Measurements from ENCODE around the gene SYT7. TPM values are rescaled to one million over a fixed set of nuclear protein-coding genes. Genes with fewer than 3 reads are reported as not detected.

The SYT7 gene
- total and polyA plus RNA-seq, 8 donors: 2.1 to 8.4 (median 6.8) TPM

DNA sequence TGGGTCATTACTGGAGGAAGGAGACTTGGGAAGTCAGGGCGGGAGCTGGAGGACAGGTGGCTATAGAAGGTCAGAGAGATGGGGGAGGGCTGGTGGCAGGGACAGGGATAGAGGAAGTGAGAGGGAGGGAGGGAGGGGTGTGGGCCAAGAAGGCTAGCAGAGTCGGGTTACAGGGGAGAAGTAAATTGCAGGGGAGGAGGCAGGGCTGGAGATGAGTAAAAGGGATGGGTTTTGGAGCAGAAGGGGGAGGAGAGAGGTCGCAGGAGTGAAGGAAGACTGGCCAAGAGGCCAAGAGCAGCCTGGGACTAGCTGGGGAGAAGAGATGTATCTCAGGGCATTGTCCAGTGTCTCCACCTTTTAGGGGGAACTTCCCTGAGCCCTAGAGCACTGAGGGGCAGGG, 39.3 kb downstream of the SYT7 start:
- Histone ChIP-seq H3K9me3 (no peaks in the 10 kb centered on the region), H3K4me3 (no peak overlapping the region), H3K27ac (no peak overlapping the region), H3K27me3 (peaks cover 0 to 7% of the 10 kb centered on the region in 2 donors), H3K4me1 (no peaks in the 10 kb centered on the region), H3K36me3 (no peaks in the 10 kb centered on the region)
- DNase-seq (no peak), ATAC-seq (peak; percentile 53)
- intact Hi-C loops (cut with DNase I): no loop called here
- TF ChIP-seq, protein P1, sequence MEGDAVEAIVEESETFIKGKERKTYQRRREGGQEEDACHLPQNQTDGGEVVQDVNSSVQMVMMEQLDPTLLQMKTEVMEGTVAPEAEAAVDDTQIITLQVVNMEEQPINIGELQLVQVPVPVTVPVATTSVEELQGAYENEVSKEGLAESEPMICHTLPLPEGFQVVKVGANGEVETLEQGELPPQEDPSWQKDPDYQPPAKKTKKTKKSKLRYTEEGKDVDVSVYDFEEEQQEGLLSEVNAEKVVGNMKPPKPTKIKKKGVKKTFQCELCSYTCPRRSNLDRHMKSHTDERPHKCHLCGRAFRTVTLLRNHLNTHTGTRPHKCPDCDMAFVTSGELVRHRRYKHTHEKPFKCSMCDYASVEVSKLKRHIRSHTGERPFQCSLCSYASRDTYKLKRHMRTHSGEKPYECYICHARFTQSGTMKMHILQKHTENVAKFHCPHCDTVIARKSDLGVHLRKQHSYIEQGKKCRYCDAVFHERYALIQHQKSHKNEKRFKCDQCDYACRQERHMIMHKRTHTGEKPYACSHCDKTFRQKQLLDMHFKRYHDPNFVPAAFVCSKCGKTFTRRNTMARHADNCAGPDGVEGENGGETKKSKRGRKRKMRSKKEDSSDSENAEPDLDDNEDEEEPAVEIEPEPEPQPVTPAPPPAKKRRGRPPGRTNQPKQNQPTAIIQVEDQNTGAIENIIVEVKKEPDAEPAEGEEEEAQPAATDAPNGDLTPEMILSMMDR (IDR thresholded peaks at IDR 0.05): no peak

DNA sequence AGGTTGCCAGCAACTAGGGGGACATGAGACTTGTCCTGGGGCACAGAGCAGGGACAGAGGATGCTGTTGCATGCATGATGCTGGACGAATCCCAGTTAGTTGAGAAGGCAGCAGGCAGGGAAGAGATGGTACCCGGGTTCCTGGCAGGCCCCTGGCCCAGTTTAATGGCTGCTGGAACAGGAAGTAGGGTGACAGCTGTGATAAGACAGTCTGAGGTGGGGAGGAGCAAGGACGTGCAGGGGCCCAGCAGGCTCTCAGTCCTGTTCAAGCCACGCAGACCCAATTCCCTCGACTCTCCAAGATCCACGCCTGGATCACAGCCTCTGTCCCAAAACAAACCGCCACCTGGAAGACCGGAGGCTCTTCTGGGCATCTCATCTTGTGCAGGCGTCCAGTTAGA, 40.3 kb downstream of the SYT7 start:
- no peaks in the 10 kb centered on the region for H3K9me3 ChIP-seq
- no peaks in the 10 kb centered on the region for H3K36me3 ChIP-seq
- DNase-seq (no peak), ATAC-seq (no peak)
- no peak overlapping the region for H3K4me3 ChIP-seq
- intact Hi-C loops (cut with DNase I): no loop called here
- TF ChIP-seq, protein P1 (IDR thresholded peaks at IDR 0.05): no peak
- no peak overlapping the region for H3K27ac ChIP-seq
- H3K4me1 ChIP-seq: no peaks in the 10 kb centered on the region
- peaks cover 0 to 7% of the 10 kb centered on the region in 2 donors for H3K27me3 ChIP-seq

DNA sequence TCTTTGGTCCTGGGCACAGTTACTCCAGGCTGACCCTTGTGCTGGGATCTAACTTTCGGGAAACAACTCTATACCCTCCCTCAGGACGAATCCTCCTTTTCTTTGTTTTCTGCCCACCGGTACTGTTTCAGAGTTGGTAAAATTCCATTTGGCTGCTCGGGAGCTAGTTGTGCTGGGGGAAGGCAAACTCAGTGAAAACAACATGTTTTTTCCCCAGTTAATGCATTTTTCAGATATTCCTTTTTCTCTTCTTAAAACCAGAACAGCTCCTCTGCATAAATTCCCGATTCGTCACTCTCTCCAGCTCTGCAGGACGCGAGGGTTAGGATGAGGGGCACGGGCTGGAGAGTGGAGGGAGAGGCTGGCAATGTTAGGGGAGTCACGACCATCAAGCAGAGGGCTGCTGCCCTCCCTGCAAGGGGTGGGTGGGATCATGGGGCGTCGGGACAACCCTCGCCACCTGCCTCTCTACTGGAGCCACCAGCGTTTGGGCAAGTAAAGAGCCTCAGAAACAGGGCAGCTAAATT, 41.0 kb downstream of the SYT7 start:
- H3K27ac ChIP-seq: no peak overlapping the region

DNA sequence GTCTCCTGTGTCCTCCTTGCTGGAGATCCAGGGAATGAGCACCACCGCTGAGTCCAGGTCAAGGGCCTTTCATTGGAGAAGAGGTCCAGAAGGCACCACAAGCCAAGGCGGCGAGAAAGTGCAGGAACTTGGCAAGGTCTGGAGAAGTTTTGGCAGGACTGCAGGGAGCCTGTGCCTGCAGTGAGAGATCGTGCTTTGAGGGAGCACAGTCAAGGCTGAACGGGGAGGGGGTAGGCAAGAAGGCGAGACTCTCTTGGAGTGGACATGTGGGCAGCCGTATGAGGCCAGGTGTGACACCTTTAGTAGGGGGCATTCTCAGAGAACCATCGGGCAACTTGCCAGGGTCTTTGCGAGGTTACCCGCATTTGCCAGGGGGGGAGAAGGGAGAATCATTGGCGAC, 41.9 kb downstream of the SYT7 start:
- DNase-seq: no peak
- Histone ChIP-seq H3K27me3 (peaks cover 0 to 7% of the 10 kb centered on the region in 2 donors), H3K4me1 (no peaks in the 10 kb centered on the region), H3K9me3 (no peaks in the 10 kb centered on the region), H3K4me3 (no peak overlapping the region), H3K36me3 (no peaks in the 10 kb centered on the region), H3K27ac (no peak overlapping the region)
- intact Hi-C loops (cut with DNase I): no loop called here
- ATAC-seq: no peak
- TF ChIP-seq, protein P1 (IDR thresholded peaks at IDR 0.05): no peak

More for the DNA sequence above, 41.0 kb downstream of the SYT7 start:
- Histone ChIP-seq H3K9me3 (no peaks in the 10 kb centered on the region), H3K4me3 (no peak overlapping the region), H3K4me1 (no peaks in the 10 kb centered on the region), H3K27me3 (peaks cover 0 to 7% of the 10 kb centered on the region in 2 donors), H3K36me3 (no peaks in the 10 kb centered on the region)
- ATAC-seq: no peak
- intact Hi-C loops (cut with DNase I): no loop called here
- peak in 1 of 4 donors; percentile 34 for DNase-seq
- TF ChIP-seq, protein P1 (IDR thresholded peaks at IDR 0.05): no peak

DNA sequence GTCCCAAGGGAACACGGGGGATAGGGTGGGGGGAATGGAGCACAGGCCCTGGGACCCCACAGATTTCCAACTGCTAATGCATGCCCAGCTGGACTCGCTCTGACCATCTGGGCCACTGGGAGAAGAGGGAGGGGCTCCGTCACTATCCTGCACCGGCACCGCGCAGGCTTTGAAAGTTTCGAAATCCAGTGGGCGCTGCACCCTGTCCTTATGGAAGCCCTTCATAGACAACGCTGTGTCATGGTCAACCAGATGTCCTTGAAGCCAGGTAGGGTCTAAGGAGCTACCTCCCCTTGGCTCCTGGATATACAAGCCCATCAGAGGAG, 42.3 kb downstream of the SYT7 start:
- DNase-seq (no peak), ATAC-seq (no peak)
- no peaks in the 10 kb centered on the region for H3K9me3 ChIP-seq
- no peaks in the 10 kb centered on the region for H3K36me3 ChIP-seq
- no peak overlapping the region for H3K4me3 ChIP-seq
- H3K4me1 ChIP-seq: no peaks in the 10 kb centered on the region
- intact Hi-C loops (cut with DNase I): no loop called here
- TF ChIP-seq, protein P1 (IDR thresholded peaks at IDR 0.05): no peak
- peaks cover 0 to 7% of the 10 kb centered on the region in 2 donors for H3K27me3 ChIP-seq
- no peak overlapping the region for H3K27ac ChIP-seq

Data from left lung (tissue), 10 donors.